Measurements from ENCODE around the gene WNT5B.

DNA sequence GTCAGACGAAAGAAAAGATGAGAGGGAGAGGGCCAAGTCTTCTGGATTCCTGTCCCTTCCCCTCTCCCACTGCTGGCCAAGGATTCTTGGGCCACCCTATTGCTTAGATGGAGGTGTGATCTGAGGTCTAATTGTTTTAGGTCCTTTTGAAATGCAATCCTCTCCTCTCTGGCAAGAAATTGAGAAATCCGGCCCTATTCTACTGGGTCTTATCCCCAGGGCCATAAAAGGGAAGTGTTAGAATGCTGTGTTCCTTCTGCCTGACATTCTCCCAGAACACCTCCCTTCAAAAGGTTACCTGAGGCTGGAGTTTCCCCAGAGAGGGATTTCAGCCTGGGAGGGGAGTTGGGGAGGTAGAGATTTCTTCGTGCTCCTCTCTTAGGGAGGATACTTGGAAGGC is 4.4 kb downstream of the WNT5B start:
- TF ChIP-seq, protein P1, sequence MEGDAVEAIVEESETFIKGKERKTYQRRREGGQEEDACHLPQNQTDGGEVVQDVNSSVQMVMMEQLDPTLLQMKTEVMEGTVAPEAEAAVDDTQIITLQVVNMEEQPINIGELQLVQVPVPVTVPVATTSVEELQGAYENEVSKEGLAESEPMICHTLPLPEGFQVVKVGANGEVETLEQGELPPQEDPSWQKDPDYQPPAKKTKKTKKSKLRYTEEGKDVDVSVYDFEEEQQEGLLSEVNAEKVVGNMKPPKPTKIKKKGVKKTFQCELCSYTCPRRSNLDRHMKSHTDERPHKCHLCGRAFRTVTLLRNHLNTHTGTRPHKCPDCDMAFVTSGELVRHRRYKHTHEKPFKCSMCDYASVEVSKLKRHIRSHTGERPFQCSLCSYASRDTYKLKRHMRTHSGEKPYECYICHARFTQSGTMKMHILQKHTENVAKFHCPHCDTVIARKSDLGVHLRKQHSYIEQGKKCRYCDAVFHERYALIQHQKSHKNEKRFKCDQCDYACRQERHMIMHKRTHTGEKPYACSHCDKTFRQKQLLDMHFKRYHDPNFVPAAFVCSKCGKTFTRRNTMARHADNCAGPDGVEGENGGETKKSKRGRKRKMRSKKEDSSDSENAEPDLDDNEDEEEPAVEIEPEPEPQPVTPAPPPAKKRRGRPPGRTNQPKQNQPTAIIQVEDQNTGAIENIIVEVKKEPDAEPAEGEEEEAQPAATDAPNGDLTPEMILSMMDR (IDR thresholded peaks at IDR 0.05; ENCODE audit: insufficient read depth, low read length, poor library complexity, severe bottlenecking) = no peak
- TF ChIP-seq EZH2phosphoT487 (conservative IDR thresholded peaks at IDR 0.05; ENCODE audit: low read length) = no peak
